CD1c-positive myeloid dendritic cell (primary cell): ENCODE data around the gene CNMD.
A peak's percentile ranks its signal among the peaks of the same experiment; 100 is the strongest.
"Not testable (repeated sequence)": the region's sequence is repeated elsewhere in the genome, so short reads cannot be mapped to it uniquely, and the experiment has no call there.

Experiments
- DNase-seq: peaks from one replicate; pipeline ENCODE4 v3.0.0-alpha.2; 2016; ENCODE audit errors: extremely low spot score

Gene CNMD

DNA sequence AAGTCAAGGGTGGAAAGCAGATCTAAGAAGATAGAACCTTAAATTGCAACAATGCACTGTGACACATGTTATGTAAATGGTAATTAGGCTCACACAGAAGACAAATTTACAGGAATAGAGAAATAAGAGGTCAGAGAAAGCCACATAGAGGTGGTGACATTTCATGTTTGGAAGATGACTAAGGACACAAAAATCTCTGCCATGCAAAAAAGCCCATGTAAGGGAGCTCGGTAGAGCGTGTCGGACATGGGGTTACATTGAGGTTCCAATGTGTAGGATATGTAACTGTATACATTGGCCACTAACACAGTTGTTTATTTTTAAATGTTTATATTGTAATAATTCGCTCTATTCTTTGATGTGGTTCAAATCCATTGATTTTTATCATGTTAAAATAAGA is 53.2 kb downstream of the CNMD start:
- no peak for DNase-seq

DNA sequence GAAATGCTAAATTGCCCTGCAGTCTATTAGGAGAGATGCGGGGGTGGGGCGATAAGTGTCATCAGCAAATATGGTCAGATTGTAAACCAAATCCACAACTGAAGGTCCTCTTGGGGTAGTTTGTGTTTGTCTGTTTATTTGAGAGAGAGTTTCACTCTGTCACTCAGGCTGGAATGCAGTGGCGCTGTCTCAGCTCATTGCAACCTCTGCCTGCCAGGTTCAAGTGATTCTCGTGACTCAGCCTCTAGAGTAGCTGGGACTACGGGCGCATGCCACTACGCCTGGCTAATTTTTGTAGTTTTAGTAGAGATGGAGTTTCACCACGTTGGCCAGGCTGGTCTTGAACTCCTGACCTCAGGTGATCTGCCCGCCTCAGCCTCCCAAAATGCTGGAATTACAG is 53.8 kb downstream of the CNMD start:
- not testable (repeated sequence) for DNase-seq

DNA sequence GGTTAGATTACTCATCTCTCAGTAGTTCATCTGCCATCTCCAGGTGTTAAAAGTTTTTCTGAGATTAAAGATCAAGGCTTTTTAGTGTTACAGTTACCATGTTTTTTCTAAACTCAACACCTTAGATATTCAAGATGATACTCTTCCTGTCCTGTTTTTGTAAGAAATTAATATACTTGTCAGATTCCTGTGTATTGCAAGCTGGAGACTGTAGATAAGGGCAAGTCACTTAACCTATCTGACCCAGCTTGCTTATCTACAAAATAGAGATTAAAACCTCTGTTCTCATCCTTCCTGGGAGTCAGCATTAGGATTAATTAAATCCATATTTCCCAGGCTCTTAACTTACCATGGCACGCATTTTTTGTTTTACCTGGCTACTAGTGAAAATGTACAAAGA is 61.8 kb downstream of the CNMD start:
- DNase-seq: no peak

DNA sequence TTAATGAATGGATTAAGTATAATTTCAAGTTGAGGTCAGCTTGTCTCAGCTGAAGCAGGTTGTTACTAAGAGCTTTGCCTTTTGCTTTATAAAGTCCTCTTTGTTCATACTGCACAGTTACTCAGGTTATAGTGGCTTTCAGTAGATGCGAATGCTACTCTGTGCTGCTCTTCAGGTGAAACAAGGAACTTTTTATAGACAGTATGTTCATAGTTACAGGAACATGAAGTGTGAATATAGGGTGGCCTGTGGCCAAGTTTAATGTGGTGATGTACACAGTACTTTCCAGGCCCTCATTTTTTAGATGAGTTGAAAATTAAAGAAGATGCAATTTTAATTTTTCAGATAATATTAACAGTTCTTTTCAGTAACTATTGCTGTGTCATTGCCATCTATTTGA is 66.2 kb downstream of the CNMD start:
- DNase-seq: no peak

DNA sequence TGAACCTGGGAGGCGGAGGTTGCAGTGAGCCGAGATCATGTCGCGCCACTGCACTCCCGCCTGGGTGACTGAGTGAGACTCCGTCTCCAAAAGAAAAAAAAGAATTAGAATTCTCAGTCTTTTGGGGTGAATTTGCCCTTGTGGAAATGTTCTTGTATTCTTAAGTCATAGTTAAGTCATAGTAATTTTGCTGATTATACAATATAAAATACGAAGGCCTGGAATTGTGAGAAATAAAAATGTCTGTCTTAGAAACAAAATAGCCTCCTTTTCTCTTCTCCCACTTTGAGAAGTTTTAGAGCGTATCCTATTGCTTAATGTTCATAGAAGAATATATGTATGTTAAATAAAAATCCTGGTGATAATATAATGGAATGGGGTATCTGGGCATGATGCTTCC is 68.9 kb downstream of the CNMD start:
- DNase-seq: no peak

DNA sequence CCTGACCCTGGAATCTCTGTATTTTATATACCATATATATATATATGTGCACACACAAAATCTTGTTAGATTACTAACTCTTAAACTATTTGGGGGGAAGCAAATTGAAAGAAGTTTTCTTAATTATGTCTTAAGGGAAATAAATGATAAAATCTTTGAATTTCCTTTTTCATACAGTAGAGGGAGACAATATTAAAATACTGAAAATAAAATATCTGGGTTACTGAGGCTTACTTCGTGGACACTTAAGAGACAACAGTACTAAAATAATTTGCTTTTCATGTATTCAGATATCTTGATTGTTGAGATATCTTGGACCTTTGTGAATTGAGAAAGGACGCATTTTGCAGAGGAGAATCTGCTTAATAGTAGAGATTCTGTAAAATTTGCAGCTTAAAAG is 69.9 kb downstream of the CNMD start:
- no peak for DNase-seq

DNA sequence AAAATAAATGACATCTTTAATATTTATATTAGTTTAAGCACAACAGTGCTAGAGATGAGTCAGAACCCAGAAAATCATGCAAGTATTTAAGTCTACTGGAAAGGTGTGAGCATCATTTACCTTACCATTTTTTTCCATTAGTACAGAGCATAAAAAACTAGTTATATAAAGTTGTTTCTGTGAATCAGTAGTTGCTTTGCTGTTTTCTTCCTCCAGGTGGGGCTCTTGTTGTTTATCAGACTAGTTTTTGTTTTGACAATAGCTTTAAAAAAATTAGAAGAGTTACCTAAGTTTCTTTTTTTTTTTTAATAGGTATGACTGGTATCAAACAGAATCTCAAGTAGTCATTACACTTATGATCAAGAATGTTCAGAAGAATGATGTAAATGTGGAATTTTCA is 74.3 kb downstream of the CNMD start:
- DNase-seq: peak; percentile 47

DNA sequence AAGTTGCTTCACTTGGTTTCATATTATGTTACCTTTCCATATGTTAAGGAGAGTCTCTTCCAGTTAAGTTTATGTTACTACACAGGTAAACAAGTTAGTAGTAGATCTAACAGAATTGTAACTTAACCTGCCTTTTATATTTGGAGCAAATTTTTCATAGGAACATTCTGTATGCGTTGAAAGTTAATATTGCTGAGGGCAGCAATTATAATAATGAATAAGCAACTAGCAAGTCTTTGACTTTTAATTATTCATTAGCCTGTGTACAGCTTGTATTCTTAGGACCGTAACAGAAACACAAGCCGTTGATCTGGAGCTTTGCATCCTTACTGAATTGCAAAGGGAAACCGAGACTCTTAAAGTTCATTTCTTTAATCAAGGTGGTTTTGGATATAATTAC is 75.3 kb downstream of the CNMD start:
- no peak for DNase-seq

DNA sequence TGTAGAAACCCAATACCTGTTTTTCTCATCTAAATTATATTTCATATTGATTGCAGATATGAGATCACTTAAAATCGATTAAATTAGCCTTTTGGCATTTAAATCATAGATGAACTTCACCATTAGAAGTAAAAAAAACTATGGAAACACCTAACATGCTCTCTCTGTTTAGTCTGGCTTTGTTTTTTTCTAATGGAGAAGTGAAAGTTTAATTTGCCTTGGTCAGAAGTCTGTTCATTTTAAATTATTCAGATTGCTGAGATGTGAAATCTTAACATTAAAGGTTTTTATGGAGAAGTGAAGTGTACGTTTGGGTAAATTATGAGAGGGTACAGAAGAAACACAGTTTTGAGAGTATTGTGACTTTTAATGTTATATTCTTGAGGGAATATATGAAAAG is 80.3 kb downstream of the CNMD start:
- DNase-seq: no peak
